Measurements from ENCODE around the gene KLRC4. TPM values are rescaled to one million over a fixed set of nuclear protein-coding genes. Genes with fewer than 3 reads are reported as not detected.
A peak's percentile ranks its signal among the peaks of the same experiment; 100 is the strongest.

The KLRC4 gene
- total and polyA plus RNA-seq, 10 of the 15 experiments (the other 5 are each of a cell fraction or from before 2014, with no cell fraction given) = 0.07 to 0.34 TPM; not detected in 8

- TF ChIP-seq MYC (IDR thresholded peaks at IDR 0.05; ENCODE audit: insufficient read depth, insufficient read length, insufficient replicate concordance, low read length, severe bottlenecking) (no peak), CHD1 (IDR thresholded peaks at IDR 0.05; ENCODE audit: low read depth, low read length) (no peak), RCOR1 (conservative IDR thresholded peaks at IDR 0.05; ENCODE audit: low read depth, low read length) (no peak), MTA3 (IDR thresholded peaks at IDR 0.05; ENCODE audit: borderline replicate concordance, low read length) (no peak; the same call in 1 of the 2 replicates), NBN (IDR thresholded peaks at IDR 0.05) (peak; percentile 40; the same call in 1 of the 2 replicates), ZNF687 (IDR thresholded peaks at IDR 0.05) (no peak), CREB1 (IDR thresholded peaks at IDR 0.05; ENCODE audit: low read depth) (0 out of 2 replicates have a peak, but pooled peaks have one; percentile 43), POLR2AphosphoS5 (IDR thresholded peaks at IDR 0.05; ENCODE audit: low read length) (no peak), CBFB (IDR thresholded peaks at IDR 0.05; ENCODE audit: low read depth) (peak; percentile 90), ELK1 (IDR thresholded peaks at IDR 0.05; ENCODE audit: low read depth, low read length) (no peak), HDAC2 (IDR thresholded peaks at IDR 0.05) (no peak), TCF3 (IDR thresholded peaks at IDR 0.05; ENCODE audit: borderline replicate concordance, insufficient read depth, low read depth, low read length) (no peak), EED (IDR thresholded peaks at IDR 0.05; ENCODE audit: low read depth) (peak; percentile 63; the same call in 1 of the 2 replicates), FOXK2 (IDR thresholded peaks at IDR 0.05) (no peak), REST (IDR thresholded peaks at IDR 0.05; ENCODE audit: low read depth, low read length) (no peak), HDAC6 (IDR thresholded peaks at IDR 0.05; ENCODE audit: unreplicated experiment) (no peak), BHLHE40 (IDR thresholded peaks at IDR 0.05; ENCODE audit: borderline replicate concordance in 1 of 2, low read depth in 2 of 2, low read length in 1 of 2) (peak in 1 of 2 experiments; percentile 55; a peak in 1 of 4 replicates), TCF12 (IDR thresholded peaks at IDR 0.05; ENCODE audit: low read depth, low read length) (peak; percentile 74)
These were observed 17.1 kb downstream of the KLRC4 start (continued) for GRCh38 chr12:10392394-10392930.
